ENCODE data around the gene SRD5A1. TPM values are rescaled to one million over a fixed set of nuclear protein-coding genes. Genes with fewer than 3 reads are reported as not detected.

The SRD5A1 gene
- total RNA-seq, 1 experiment from 2014 or later = 29.9 TPM

DNA sequence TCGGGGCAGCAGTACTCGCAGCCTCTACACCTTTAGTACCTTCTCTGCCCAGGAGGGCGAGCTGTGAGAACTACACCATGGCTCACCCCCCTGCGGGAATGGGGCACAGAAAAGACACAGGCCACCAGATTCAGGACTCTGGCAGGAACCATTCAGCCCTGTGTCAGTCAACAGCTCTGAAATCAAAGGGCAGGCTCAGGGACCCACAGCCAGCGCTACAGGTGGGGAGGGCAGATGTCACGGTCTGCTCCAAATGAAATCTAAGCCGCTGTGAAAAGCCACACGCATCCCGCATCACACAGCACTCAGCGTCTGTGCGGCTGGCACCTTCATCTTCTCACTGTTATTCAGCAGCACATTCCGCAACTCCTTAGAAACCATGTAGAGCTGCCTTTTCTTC is 28.3 kb upstream of the SRD5A1 start:
- H2AFZ ChIP-seq (ENCODE audit: low read length) = no peak overlapping the region
- H3K56ac ChIP-seq (ENCODE audit: insufficient read length, low read depth, low read length) = no peak overlapping the region
- TF ChIP-seq, protein P1, sequence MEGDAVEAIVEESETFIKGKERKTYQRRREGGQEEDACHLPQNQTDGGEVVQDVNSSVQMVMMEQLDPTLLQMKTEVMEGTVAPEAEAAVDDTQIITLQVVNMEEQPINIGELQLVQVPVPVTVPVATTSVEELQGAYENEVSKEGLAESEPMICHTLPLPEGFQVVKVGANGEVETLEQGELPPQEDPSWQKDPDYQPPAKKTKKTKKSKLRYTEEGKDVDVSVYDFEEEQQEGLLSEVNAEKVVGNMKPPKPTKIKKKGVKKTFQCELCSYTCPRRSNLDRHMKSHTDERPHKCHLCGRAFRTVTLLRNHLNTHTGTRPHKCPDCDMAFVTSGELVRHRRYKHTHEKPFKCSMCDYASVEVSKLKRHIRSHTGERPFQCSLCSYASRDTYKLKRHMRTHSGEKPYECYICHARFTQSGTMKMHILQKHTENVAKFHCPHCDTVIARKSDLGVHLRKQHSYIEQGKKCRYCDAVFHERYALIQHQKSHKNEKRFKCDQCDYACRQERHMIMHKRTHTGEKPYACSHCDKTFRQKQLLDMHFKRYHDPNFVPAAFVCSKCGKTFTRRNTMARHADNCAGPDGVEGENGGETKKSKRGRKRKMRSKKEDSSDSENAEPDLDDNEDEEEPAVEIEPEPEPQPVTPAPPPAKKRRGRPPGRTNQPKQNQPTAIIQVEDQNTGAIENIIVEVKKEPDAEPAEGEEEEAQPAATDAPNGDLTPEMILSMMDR (conservative IDR thresholded peaks at IDR 0.05) = no peak
- no peak for DNase-seq
- H2BK12ac ChIP-seq (ENCODE audit: insufficient read length, low read depth, low read length) = no peak overlapping the region
- H3K79me1 ChIP-seq (ENCODE audit: insufficient read depth, low read depth, low read length, poor library complexity, severe bottlenecking) = peaks cover 3% of the 10 kb centered on the region
- H3K14ac ChIP-seq (ENCODE audit: insufficient read depth, low read length) = no peak overlapping the region
- H3K4ac ChIP-seq (ENCODE audit: low read depth, low read length) = no peak overlapping the region
- H3K9ac ChIP-seq (ENCODE audit: extremely low read depth, insufficient read length, low read length) = no peak overlapping the region
- H2BK120ac ChIP-seq (ENCODE audit: low read depth, low read length, poor library complexity, severe bottlenecking) = no peak overlapping the region
- H2BK20ac ChIP-seq (ENCODE audit: low read depth, low read length, poor library complexity, severe bottlenecking) = no peak overlapping the region
- no peak overlapping the region for H4K5ac ChIP-seq (ENCODE audit: insufficient read length, low read depth, low read length)
- Mint-ChIP-seq H3K36me3 (ENCODE audit: insufficient read depth in 1 of 3, low read depth in 3 of 3) (peaks cover 71 to 99% (median 93%) of the 10 kb centered on the region in 3 experiments; a peak in 6 of 7 replicates), H3K27ac (no peak overlapping the region), H3K9me3 (no peaks in the 10 kb centered on the region), H3K27me3 (ENCODE audit: low read depth) (no peaks in the 10 kb centered on the region), H3K4me1 (no peaks in the 10 kb centered on the region), H3K4me3 (no peak overlapping the region)
- H3K79me2 ChIP-seq (ENCODE audit: insufficient read depth, low read length) = no peaks in the 10 kb centered on the region
- H3K23ac ChIP-seq (ENCODE audit: insufficient read length, low read depth, low read length) = no peak overlapping the region
- WGBS (ENCODE audit: extremely low coverage, insufficient read length, low lambda C conversion rate) = no CpG with 5 or more reads among the region's 12 CpGs
- H4K20me1 ChIP-seq (ENCODE audit: control insufficient read depth, insufficient read depth, insufficient read length) = no peaks in the 10 kb centered on the region
- H2BK5ac ChIP-seq (ENCODE audit: insufficient read length, low read length) = no peak overlapping the region
- no peak overlapping the region for H2BK15ac ChIP-seq (ENCODE audit: low read depth, low read length)
- no peaks in the 10 kb centered on the region for H3K9me3 ChIP-seq (ENCODE audit: control insufficient read depth, low read depth, low read length)
- H4K91ac ChIP-seq (ENCODE audit: insufficient read length, low read depth, low read length) = no peak overlapping the region
- H3K27me3 ChIP-seq (ENCODE audit: insufficient read depth, low read length) = no peaks in the 10 kb centered on the region
- no peaks in the 10 kb centered on the region for H3K23me2 ChIP-seq (ENCODE audit: insufficient read length, low read depth, low read length, poor library complexity, severe bottlenecking)
- no peak overlapping the region for H3T11ph ChIP-seq (ENCODE audit: low read length)
- no peak overlapping the region for H3K4me2 ChIP-seq (ENCODE audit: insufficient read depth, insufficient read length, low read length)
- H2AK5ac ChIP-seq (ENCODE audit: insufficient read length, low read length) = no peak overlapping the region
- H3K4me1 ChIP-seq (ENCODE audit: insufficient read depth, low read length) = no peaks in the 10 kb centered on the region
- H4K8ac ChIP-seq (replicated peaks; ENCODE audit: insufficient read length, low read depth, low read length) = no peak overlapping the region
- H3K18ac ChIP-seq (ENCODE audit: insufficient read length, low read depth, low read length) = no peak overlapping the region
- H3K27ac ChIP-seq (ENCODE audit: insufficient read length, low read depth, low read length) = no peak overlapping the region

Data from H9 (cell line).